A673 (cell line): Measurements from ENCODE around the gene TBC1D9. TPM values are rescaled to one million over a fixed set of nuclear protein-coding genes. Genes with fewer than 3 reads are reported as not detected.

Experiments
- BruUV-seq: library from RNA; stranded (reverse); fragments of 400-500 nt; replicated peaks from 2 replicates; lab custom pipeline; 2021; lab: Mats Ljungman, UMichigan
- CTCF ChIA-PET: fragments of 300-600 bp; sonication (Branson Sonifier 250); formaldehyde crosslinking; loops from one replicate; lab custom pipeline; 2022; ENCODE audit warnings: antibody characterized with exemption; lab: Charles Lee
- POLR2A ChIA-PET: fragments of 300-600 bp; sonication (Branson Sonifier 250); formaldehyde crosslinking; loops from one replicate; lab custom pipeline; 2022; ENCODE audit warnings: antibody characterized with exemption; ENCODE audit not compliant: low non-redundant PET; lab: Charles Lee
- DNase-seq: peaks from one replicate; pipeline ENCODE4 v3.0.0-alpha.2; 2015; ENCODE audit warnings: low spot score
- H3K27ac ChIP-seq: fragments of 200-600 bp; sonication (generic); 2 replicates; pipeline ENCODE4 v1.5.1; 2016; ENCODE audit warnings: mixed run types, low read depth, mild to moderate bottlenecking, mixed read lengths, antibody characterized with exemption, low read length; ENCODE audit not compliant: poor library complexity, severe bottlenecking
- H3K27me3 ChIP-seq: fragments of 200-600 bp; sonication (generic); replicated peaks from 2 replicates; pipeline ENCODE4 v1.6.1; 2017; ENCODE audit warnings: mixed run types, low read depth, mild to moderate bottlenecking, mixed read lengths, antibody characterized with exemption, low read length; ENCODE audit not compliant: insufficient read depth, poor library complexity
- H3K36me3 ChIP-seq: fragments of 200-600 bp; sonication (generic); 2 replicates; pipeline ENCODE4 v1.6.1; 2016; ENCODE audit warnings: mixed run types, mild to moderate bottlenecking, mixed read lengths, antibody characterized with exemption, low read length; ENCODE audit not compliant: insufficient read depth, poor library complexity, severe bottlenecking
- H3K4me1 ChIP-seq: fragments of 200-600 bp; sonication (generic); 2 replicates; pipeline ENCODE4 v1.6.1; 2017; ENCODE audit warnings: mixed run types, mild to moderate bottlenecking, mixed read lengths, antibody characterized with exemption, low read length; ENCODE audit not compliant: insufficient read depth, poor library complexity, severe bottlenecking
- H3K4me3 ChIP-seq: fragments of 200-600 bp; sonication (generic); 2 replicates; pipeline ENCODE4 v1.5.1; 2016; ENCODE audit warnings: low read depth, mixed run types, mild to moderate bottlenecking, mixed read lengths, low read length; ENCODE audit not compliant: poor library complexity, severe bottlenecking
- H3K9me3 ChIP-seq: fragments of 200-600 bp; sonication (generic); 2 replicates; pipeline ENCODE4 v1.6.1; 2016; ENCODE audit warnings: mixed run types, low read depth, mild to moderate bottlenecking, mixed read lengths, antibody characterized with exemption, low read length; ENCODE audit not compliant: poor library complexity, severe bottlenecking
- EZH2 ChIP-seq: fragments of 200-600 bp; sonication (generic); IDR thresholded peaks from 2 replicates; pipeline ENCODE4 v1.6.1; 2017; ENCODE audit warnings: borderline replicate concordance, low read depth, mild to moderate bottlenecking, mixed read lengths, antibody characterized with exemption, low read length; ENCODE audit not compliant: poor library complexity, severe bottlenecking
- intact Hi-C: fragments of 100-400 bp; cut with micrococcal nuclease; formaldehyde crosslinking; loops from one replicate; pipeline ENCODE4 v1.10.0; 2022; ENCODE audit not compliant: unreplicated experiment
- total RNA-seq: library from RNA; stranded (reverse); gene quantifications from 2 replicates; pipeline ENCODE4 v1.2.3, GENCODE V29; 2021
- TF ChIP-seq, protein P1 (sequence below): fragments of 300-800, 200-600 bp; sonication (generic); conservative IDR thresholded peaks from 2 replicates; pipeline ENCODE4 v1.5.1; 2017; ENCODE audit warnings: low read depth, mild to moderate bottlenecking, antibody characterized with exemption, low read length, moderate library complexity, mixed read lengths

The TBC1D9 gene
- total RNA-seq, 1 experiment from 2014 or later, result 22.4 TPM

DNA sequence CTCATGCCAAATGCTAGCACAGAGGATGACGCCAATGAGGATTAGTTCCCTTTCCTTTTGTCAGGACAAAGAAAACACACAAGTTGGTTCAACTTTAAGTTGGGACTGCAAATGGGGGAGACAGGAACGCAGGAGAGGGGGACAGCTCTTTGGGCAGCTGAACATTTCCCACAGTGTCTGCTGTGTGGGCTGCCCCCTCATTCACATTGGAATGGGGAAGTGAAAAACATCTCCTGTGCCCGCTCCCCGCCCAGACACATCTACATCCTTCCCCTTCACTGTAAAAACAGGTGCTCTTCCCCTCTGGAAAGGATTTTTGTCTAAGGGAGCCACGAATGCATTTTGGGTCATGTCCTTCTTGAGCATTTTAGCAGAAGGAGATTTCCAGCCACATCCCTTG is 44.5 kb upstream of the TBC1D9 start:
- ChIA-PET CTCF (no interaction called here), POLR2A (no interaction called here)
- intact Hi-C loops, result no loop called here
- H3K9me3 ChIP-seq, result no peaks in the 10 kb centered on the region
- DNase-seq, result no peak
- no peak overlapping the region for H3K27ac ChIP-seq
- TF ChIP-seq EZH2, result no peak
- TF ChIP-seq, protein P1, sequence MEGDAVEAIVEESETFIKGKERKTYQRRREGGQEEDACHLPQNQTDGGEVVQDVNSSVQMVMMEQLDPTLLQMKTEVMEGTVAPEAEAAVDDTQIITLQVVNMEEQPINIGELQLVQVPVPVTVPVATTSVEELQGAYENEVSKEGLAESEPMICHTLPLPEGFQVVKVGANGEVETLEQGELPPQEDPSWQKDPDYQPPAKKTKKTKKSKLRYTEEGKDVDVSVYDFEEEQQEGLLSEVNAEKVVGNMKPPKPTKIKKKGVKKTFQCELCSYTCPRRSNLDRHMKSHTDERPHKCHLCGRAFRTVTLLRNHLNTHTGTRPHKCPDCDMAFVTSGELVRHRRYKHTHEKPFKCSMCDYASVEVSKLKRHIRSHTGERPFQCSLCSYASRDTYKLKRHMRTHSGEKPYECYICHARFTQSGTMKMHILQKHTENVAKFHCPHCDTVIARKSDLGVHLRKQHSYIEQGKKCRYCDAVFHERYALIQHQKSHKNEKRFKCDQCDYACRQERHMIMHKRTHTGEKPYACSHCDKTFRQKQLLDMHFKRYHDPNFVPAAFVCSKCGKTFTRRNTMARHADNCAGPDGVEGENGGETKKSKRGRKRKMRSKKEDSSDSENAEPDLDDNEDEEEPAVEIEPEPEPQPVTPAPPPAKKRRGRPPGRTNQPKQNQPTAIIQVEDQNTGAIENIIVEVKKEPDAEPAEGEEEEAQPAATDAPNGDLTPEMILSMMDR, result no peak
- H3K4me1 ChIP-seq, result no peaks in the 10 kb centered on the region
- no peaks in the 10 kb centered on the region for H3K36me3 ChIP-seq
- BruUV-seq, result no TSS peak
- H3K27me3 ChIP-seq, result no peaks in the 10 kb centered on the region
- no peak overlapping the region for H3K4me3 ChIP-seq

DNA sequence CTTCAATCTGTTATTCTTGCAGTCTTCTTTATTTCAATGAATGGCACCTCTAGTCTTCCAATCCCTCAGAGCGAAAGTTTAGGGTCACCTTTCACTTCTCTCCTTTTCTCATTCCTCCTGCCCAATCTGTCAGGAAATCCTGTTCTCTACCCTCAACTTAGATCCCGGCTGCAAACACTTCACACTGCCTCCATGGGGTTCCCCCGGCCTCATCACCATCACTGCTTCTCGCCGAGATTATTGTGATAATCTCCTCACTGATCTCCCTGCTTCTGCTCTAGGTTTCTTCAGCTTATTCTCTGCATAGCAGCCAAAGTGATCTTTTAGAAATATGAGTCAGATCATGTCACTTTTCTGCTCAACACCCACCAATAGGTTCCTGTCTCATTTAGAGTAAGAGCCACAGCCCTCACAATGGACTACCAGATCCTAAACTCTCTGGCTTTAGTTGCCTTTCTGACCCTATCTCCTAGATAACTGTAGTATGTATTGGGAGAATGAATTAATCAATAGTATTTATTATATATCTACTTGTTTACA is 43.6 kb upstream of the TBC1D9 start:
- no peaks in the 10 kb centered on the region for H3K4me1 ChIP-seq
- no peak overlapping the region for H3K4me3 ChIP-seq
- intact Hi-C loops, result no loop called here
- no peak for TF ChIP-seq EZH2
- TF ChIP-seq, protein P1, result no peak
- CTCF ChIA-PET, result no interaction called here
- POLR2A ChIA-PET, result no interaction called here
- no TSS peak for BruUV-seq
- H3K27me3 ChIP-seq, result no peaks in the 10 kb centered on the region
- no peaks in the 10 kb centered on the region for H3K36me3 ChIP-seq
- H3K27ac ChIP-seq, result no peak overlapping the region
- no peaks in the 10 kb centered on the region for H3K9me3 ChIP-seq
- no peak for DNase-seq

DNA sequence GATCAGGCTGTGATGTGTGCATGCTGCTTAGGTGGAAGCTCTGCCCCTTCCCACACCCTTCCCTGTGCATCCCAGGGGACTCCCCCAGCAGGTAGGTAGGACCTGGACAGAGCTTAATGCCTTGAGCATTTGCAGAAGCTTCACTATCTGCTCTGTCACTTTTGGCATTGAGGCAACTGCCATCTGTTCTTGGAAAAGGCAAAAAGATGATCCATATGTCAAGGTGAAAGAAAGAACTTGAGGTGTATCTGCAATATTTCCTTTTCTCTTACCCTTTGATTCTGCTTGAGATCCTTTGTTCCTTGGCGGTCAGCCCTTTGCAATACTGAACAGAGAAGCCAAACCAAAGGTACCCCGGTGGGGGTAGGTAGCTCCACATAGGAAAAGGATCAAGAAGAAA is 37.1 kb upstream of the TBC1D9 start:
- TF ChIP-seq EZH2, result no peak
- TF ChIP-seq, protein P1, result no peak
- H3K4me3 ChIP-seq, result no peak overlapping the region
- no TSS peak for BruUV-seq
- CTCF ChIA-PET, result no interaction called here
- POLR2A ChIA-PET, result no interaction called here
- H3K4me1 ChIP-seq, result no peaks in the 10 kb centered on the region
- H3K9me3 ChIP-seq, result no peaks in the 10 kb centered on the region
- intact Hi-C loops, result no loop called here
- no peaks in the 10 kb centered on the region for H3K27me3 ChIP-seq
- H3K27ac ChIP-seq, result no peak overlapping the region
- no peaks in the 10 kb centered on the region for H3K36me3 ChIP-seq
- no peak for DNase-seq
